NOMO-1 treated with dmso at 0.1 percent for 144 hours (cell line): Measurements from ENCODE around the gene SLC28A1.

Experiments
- DNase-seq: peaks from one replicate; lab custom pipeline; 2025; ENCODE audit not compliant: unreplicated experiment; lab: John Stamatoyannopoulos, UW

Gene SLC28A1

DNA sequence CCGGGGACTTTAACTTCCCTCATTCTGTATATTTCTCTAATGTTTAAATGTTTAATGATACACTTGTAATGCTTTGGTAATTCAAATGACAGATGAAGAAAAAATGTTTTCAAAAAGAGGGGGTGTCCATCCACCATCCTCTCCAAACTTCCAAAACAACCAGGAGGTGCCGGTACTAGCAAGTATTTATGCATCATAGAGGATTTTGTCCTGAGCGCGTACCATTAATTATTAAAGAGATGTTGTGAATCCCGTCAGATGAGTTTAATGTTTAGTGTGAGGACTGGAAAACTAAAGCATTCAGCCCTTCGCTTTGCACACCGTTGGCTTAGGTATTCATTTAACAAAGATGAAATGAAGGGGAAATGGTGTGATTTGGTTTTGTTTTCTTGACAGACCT lies 1.3 kb downstream of the SLC28A1 start:
- DNase-seq: no peak

DNA sequence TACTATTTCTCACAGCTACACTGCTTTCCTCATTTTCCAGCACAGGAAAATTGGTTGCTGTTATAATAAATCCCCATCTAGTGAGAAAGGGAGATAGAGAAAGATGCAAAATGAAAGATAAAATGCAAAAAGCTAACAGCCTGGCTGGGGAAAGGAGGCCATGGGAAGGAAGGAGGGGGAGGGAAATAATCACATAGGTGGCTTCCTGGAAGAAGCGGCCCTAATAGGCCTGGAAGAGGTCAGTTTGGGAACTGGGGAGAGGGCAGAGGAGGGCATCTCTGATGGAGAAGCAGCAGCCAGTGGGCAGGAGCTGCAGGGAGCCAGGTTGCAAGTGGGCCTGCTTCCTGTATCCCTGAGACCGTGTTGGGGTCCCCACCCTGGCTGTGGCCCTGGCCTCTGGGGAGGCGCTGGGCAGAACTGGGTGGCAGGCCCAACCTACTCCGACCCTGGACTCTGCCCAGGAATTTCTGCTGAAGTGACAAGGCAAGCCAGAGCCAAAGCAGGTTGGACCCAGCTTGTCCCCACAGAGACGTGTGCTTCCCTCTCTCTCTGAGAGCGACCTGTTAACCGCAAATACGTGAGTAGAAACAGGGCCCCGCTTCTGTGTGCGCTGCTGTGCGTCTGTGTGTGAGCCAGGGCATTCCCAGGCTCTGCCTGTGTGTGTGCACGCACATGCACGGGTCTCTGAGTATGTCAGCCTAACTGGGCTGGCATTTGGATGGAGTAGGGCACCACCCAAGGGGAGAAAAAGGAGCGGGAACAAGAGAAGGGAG lies 1.9 kb downstream of the SLC28A1 start:
- no peak for DNase-seq

DNA sequence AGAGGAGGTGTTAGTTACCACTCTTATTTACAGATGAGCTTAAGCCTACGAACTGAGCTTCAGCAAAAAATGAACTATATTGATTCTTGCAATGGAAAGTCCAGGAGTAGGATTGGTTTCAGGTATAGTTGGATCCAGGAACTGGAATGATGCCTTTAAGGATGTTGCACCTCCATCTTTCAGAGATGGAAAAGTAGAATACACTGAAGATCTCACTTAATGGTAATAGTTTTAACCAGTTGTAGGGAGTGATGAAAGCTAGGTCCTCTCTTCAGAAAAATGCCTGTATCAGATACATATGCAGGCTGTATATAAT lies 2.5 kb downstream of the SLC28A1 start:
- DNase-seq: no peak

DNA sequence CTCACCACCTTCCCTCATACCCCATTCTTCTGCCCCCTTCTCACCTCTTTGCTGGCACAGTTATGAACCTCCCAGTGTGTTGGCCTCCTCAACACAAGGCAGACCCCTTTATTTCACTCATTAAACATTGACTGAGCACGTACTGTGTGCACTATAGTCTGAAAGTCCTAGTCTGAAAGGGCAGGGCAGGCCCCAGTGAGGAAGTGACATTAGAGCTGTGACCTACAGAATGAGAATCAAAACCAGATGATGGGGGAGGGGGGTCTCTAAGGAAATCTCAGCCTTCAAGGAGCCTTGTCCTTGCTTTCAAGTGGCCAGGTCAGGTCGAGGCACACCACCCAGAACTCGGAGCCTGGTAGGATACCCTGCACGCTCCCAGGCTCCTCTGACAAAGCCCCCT lies 3.5 kb downstream of the SLC28A1 start:
- DNase-seq: no peak

DNA sequence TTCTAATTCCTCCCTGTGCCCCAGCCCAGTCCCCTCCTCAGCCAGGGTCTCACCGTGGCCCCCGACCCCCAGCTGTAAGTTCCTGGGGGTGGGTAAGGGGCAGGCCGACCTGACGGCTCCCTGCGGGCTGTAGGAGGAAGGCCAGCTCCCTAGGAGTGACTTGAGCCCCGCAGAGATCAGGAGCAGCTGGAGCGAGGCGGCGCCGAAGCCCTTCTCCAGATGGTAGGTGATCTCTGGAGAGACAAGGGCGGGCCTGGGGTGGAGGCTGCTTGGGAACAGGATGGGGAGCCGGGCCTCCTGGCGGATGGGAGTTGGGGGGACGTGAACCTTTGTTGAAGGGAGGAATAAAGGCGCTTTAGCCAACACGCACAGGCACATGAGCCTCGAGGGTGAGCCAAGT lies 4.2 kb downstream of the SLC28A1 start:
- no peak for DNase-seq

DNA sequence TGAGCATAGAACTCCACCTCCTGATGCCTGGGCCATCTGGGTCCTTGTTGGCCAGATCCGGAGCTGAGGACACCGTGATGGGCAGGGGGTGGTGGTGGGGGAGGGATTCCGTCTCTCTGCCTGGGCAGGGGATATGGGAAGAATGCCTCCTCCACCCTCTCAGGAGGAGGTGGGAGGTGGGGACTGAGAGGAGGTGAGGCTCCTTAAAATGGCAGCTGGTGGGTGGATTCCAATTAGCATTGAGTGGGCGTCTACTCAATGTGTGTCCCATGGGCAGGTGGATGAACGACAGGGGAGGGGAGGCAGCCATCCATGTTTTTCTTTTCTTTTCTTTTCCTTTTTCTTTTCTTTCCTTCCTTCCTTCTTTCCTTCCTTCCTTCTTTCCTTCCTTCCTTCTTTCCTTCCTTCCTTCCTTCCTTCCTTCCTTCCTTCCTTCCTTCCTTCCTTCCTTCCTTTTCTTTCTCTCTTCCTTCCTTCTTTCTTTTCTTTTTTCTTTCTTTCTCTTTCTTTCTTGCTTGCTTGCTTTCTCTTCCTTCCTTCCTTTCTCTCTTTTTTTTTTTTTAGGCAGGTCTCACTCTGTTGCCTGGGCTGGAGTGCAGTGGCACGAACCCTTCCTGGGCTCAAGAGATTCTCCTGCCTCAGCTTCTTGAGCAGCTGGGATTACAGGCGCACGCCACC lies 5.0 kb downstream of the SLC28A1 start:
- no peak for DNase-seq

DNA sequence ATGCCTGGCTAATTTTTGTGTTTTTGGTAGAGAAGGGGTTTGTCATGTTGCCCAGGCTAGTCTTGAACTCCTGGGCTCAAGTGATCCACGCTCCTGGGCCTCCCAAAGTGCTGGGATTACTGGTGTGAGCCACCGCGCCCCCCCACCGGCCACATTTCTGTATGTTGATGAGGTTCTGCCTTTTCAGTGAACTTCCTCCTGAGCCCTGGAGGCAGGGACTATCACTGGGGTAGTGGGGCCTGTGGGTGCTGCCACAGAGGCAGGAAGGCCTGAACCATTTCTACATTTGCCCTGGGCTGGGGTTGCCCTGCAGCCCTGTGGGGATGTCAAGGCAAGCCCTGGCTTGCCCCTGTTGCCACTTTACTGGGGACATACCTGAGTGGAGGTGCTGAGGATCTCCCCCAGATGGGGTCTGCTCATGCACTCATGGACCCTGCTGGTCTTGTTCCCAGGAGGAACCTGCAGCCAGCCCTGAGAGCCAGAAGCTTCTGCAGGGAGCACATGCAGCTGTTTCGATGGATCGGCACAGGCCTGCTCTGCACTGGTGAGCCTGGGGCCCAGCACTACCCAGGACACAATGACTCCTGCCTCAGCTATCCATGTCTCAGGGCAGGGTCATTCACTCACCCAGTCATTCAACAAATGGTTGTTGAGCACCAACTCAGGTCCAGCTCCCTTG lies 5.7 kb downstream of the SLC28A1 start:
- DNase-seq: no peak

DNA sequence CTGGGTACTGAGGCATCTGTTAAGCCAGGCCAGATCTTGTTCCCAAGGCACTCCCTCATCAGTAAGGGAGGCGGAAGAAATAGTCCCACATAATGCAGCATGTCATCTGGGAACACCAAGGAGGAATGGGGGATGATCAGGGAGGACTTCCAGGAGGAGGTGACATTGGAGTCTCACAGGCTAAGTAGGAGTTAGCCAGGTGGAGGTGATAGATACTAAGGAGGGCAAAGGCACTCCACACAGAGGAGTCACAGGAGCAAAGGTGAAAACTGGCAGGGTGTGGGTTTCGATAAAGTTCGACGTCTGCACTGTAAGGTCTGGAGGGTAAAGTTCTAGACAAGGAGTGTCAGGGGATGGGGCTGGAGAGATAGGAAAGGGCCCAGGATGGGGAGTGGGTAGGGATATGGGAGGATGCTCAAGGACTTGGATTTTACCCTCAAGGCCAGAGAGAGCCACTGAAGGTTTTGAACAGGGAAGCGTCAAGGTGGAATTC lies 6.3 kb downstream of the SLC28A1 start:
- DNase-seq: no peak

DNA sequence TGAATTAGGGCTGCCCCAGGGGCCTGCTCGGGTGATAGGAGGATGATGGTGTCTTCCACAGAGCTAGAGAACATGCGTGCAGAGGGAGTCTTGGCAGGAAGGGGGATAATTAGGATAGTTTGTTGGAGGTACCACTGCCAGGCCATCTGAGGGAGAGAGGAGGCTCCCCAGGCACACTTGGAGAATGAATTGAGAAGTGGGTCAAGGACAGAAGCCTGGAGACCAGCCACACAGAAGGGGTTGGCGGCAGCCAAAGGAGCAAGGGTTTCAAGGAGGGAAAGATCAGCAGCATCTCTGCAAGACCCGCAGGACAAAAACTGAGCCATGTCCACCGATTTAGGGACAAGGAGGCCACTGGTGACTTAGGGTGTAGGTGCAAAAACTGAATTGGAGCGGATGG lies 6.9 kb downstream of the SLC28A1 start:
- DNase-seq: no peak

DNA sequence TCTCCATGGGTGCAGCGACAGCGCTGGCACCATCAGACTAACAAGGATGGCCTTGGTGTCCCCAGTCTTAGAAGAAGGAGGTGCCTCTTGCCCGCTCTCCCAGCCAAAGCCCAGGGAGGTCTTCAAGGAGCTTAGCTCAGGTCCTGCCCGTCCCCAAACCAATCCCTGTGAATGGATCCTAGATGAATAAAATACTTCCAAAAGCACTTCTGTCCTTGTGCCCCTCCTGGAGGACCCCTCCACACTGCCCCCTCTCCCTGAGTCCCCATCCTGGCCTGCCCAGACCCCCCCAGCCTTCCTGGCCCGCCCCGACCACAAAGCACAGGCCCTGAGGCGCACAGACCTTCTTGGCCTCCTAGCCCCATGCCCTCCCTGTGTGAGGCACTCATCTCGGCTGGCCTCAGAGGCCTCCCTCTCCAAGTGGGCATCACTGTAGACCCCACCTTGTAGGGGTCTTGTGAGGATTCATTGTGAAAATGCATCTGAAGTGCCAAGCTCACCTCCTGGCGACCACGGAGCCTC lies 8.4 kb downstream of the SLC28A1 start:
- DNase-seq: no peak

DNA sequence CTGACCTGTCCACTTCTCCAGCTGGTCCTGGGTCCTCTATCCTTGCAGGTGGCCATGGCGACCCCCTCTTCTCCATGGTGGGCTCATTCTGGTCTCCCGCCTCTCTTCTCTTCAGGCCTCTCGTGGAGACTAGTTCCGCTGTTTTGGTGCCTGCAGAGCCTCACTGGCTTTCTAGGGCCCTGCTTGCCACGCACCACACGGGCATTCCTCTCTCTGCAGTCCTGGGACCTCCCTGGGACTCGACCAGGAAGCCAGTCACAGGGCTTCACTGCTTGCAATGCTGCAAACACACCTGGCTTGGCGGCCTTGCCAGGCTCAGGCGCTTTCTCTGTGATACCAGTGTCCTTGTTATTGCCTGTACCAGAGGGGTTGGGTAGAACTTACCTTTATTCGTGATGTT lies 9.1 kb downstream of the SLC28A1 start:
- no peak for DNase-seq

DNA sequence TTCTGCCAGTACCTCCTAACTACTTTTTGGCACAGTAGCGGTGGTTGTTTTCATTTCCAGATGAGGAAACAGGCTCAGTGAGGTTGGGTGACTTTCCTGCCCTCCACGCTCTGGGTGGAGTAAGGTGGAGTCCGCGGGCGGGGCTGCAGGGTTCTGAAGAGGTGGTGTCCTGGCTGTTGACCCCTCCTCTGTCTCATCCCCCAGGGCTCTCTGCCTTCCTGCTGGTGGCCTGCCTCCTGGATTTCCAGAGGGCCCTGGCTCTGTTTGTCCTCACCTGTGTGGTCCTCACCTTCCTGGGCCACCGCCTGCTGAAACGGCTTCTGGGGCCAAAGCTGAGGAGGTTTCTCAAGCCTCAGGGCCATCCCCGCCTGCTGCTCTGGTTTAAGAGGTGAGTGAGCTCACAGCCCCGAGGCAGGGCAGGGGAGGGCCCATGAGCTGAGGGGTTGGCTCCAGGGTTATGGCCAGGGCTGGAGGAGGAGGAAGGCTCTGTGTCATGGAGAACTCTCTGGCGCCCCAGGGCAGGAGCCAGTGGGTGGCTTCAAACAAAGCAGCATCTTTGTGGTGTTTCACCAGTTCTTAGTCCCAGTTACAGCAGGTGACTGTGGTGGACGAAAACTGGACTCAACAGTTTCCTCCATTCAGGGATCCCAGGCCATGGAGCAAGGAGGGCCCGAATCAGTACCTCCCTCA lies 10.4 kb downstream of the SLC28A1 start:
- no peak for DNase-seq

DNA sequence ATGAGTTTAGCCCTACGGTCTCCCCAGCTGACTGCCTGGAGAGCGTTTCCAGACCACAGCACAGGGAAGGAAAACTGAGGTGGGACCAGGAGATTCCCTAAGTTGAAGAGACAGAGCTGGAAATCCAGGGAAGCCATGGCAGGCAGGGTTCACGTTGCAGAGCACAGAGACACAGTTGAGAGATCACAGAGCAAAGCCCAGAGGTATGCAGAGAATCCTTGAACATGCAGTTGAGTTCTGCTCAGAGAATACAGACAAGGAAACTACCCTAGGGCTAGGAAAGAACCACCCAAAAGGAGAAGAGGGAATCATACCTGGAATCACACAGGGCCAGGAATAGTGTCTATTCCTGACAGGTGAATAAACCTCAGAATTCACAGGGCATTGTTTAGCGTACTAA lies 14.3 kb downstream of the SLC28A1 start:
- DNase-seq: no peak

DNA sequence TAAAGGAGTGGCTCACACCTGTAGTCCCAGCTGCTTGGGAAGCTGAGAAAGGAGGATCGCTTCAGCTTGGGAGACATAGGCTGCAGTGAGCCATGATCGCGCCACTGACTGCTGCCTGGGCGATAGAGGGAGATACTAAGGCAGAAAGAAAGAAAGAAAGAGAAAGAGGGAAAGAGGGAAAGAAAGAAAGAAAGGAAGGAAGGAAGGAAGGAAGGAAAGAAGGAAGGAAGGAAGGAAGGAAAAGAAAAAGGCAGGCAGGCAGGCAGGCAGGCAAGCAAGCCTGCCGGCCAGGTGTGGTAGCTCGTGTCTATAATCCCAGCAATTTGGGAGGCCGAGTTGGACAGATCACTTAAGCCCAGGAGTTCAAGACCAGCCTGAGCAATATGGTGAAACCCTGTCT lies 15.3 kb downstream of the SLC28A1 start:
- DNase-seq: no peak

DNA sequence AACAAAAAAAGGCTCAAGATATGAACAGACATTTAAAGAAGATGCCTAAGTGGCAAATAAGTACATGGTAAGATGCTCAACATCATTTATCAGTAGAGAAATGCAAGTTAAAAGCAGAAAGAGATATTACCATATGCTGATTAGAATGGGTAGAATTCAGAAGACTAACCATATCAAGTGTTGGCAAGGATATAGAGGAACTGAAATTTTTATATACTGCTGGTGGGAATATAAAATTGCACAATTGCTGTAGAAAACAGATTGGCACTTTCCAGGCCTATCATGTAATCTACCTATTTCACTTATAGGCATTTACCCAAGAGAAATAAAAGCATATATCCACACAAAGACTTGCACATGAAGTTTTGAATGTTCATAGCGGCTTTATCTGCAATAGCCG lies 17.1 kb downstream of the SLC28A1 start:
- no peak for DNase-seq

DNA sequence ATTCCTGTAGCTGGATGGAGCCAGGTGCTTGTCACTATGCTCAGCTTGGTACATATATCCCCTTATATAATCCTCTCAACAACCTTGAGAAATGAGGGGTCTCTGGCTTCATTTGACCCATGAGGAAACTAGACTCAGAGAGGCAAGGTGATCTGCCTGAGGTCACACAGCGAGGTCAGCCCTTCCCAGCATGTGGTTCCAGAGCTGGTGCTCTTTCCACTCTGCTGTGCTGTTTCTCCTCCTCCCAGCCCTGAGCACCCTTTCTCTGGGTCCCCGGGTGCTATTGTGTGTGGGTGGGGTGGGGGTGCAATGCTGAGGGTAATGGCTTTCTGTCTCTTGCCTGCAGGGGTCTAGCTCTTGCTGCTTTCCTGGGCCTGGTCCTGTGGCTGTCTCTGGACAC lies 19.3 kb downstream of the SLC28A1 start:
- no peak for DNase-seq

DNA sequence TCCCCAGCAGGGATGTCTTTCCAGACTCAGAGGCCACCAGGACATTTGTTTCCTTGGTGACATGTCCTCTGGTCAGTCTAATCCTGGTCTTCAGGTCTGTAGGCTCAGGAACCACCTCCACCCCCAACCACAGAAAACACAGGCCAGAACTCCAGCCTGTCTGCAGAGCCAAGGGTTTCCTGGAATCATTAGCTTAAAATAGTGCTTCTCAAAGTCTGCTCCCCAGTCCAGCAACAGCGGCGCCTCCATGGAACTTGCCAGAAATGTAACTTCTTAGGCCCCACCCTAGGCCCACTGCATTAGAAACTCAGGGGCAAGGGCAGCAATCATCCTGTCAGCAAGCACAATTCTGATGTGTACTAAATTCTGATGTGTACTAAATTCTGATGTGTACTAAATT lies 20.0 kb downstream of the SLC28A1 start:
- DNase-seq: no peak

DNA sequence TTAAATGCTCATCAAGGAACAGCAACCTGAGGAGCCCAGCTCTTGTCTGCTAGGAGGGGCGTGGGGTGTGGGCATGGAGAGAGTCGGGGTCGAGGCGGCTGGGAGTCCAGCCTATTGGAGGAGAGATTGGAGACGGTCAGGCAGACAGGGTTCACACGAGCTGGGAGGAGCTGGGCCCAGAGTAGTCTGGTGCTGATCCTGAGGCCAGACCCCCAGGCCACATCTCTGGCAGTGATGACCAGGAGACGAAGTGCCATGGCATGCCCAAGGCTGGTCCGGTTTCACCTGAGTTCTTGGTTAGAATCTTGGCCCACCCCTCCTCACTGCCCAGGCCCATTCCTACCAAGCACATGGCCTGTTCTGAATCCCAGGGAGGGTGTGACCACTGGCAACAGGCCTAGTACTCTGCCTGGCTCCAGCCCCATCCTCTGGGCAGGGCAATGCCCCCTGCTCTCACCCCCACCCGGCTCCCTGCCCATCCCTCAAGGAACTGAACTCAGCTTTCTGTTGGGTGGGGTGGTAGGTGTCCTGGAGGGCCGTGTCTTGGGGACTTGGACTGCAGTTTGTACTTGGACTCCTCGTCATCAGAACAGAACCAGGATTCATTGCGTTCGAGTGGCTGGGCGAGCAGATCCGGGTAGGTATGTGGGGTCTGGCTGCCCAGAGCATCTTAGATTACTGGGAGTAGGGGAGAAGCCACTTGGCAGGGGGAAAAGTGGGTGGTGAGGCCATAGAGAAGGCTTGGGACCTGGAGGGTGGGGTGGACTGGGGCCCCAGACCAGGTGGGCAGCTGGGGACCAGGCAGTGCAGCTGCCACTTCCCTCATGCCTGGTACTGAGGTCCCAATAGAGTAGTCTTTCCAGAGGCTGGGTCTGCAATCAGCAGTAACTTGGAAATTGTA lies 20.8 kb downstream of the SLC28A1 start:
- DNase-seq: no peak

DNA sequence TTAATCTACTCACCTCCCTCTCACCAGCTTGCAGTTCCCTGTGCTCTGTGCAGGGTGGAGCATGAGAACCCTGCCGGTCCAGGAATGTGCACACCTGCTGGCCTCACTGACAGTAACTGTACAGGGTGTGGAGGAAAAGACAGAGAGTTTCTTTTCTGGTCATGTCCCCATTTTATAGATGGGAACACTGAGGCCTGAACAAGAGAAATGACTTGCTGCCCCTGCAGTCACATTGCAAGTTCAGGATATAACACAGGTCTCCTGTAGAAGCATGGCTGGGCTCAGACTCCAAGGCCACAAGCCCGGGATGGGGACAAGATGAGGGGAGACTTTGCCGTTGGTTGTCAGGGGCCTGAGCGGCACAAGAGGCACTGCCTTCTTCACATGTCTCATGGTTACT lies 23.3 kb downstream of the SLC28A1 start:
- no peak for DNase-seq

DNA sequence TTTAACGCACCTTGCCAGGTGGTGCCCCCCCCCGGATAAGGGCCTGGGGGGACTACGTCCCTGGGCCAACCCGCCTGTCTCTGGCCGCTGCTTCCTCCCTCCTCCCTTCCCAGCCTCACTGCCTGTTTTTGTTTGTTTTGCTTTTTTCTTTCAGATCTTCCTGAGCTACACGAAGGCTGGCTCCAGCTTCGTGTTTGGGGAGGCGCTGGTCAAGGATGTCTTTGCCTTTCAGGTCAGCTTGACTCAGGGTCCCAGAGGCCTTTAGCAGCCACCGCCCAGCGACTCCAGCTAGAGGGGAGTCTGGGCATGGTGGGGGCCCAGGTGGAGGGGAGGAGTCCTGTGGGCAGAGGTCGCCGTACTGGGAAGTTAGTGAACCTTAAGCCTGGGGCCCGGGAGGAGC lies 24.1 kb downstream of the SLC28A1 start:
- no peak for DNase-seq
